Mucosa of rectum (tissue), 2 donors: ENCODE data around the gene RAP2B.

ENCODE experiments used
- H3K27ac ChIP-seq, 2 donors: one replicate each; pipeline ENCODE4 v1.7.0; 2013; ENCODE audit warnings: inconsistent platforms in 2 of 2, low read depth in 2 of 2, low read length in 2 of 2
- H3K27me3 ChIP-seq, 2 donors: one replicate each; pipeline ENCODE4 v1.7.0; 2013; ENCODE audit warnings: low read length in 2 of 2; ENCODE audit not compliant: control insufficient read depth in 2 of 2, insufficient read depth in 2 of 2
- H3K36me3 ChIP-seq, 2 donors: one replicate each; pipeline ENCODE4 v1.7.0; 2013; ENCODE audit warnings: low read length in 2 of 2; ENCODE audit not compliant: control insufficient read depth in 2 of 2, insufficient read depth in 2 of 2
- H3K4me1 ChIP-seq, 2 donors: one replicate each; pipeline ENCODE4 v1.7.0; 2013; ENCODE audit warnings: low read length in 2 of 2, mild to moderate bottlenecking in 1 of 2; ENCODE audit not compliant: control insufficient read depth in 2 of 2, insufficient read depth in 2 of 2
- H3K4me3 ChIP-seq, 2 donors: one replicate each; pipeline ENCODE4 v1.7.0; 2013; ENCODE audit warnings: low read length in 2 of 2
- H3K9ac ChIP-seq, 2 donors: one replicate each; pipeline ENCODE4 v1.7.0; 2013; ENCODE audit warnings: low read length in 2 of 2, low read depth in 1 of 2, mild to moderate bottlenecking in 1 of 2
- H3K9me3 ChIP-seq, 2 donors: one replicate each; pipeline ENCODE4 v1.7.0; 2013; ENCODE audit warnings: low read length in 2 of 2; ENCODE audit not compliant: control insufficient read depth in 2 of 2
- donor health status: healthy.
- donor health status: Normal muscosa, but diverticular disease.

The RAP2B gene

DNA sequence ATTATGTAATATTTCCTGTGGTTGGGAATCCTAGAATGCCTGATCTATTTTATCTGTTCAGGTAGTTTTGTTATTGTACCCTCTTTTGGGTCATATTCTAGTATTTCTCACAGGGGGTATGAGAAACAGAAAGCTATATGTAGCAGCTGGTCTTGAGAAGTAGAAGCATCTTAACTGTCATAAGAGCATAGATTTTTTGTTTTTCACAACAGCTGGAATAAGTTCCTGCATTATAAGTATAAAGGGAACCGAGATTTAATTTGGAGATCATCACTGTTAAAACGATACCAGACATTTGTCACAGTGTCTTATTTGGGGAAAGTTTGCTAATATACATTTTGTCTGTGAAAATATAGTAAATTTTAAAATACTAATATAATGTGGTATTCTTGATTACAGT lies 4.8 kb downstream of the RAP2B start:
- H3K27me3 ChIP-seq: no peaks in the 10 kb centered on the region
- no peak overlapping the region for H3K27ac ChIP-seq
- no peaks in the 10 kb centered on the region for H3K9me3 ChIP-seq
- H3K36me3 ChIP-seq: peaks cover 0 to 2% of the 10 kb centered on the region in 2 donors
- no peak overlapping the region for H3K4me3 ChIP-seq
- H3K9ac ChIP-seq: no peak overlapping the region
- peaks cover 2 to 14% of the 10 kb centered on the region in 2 donors for H3K4me1 ChIP-seq

GRCh38 chr3:153169793-153170383 lies 7.9 kb downstream of the RAP2B start:
- Histone ChIP-seq H3K27me3 (no peaks in the 10 kb centered on the region), H3K4me1 (peaks cover 0 to 5% of the 10 kb centered on the region in 2 donors), H3K4me3 (no peak overlapping the region), H3K9me3 (no peaks in the 10 kb centered on the region), H3K9ac (no peak overlapping the region), H3K27ac (no peak overlapping the region), H3K36me3 (peaks cover 0 to 2% of the 10 kb centered on the region in 2 donors)

DNA sequence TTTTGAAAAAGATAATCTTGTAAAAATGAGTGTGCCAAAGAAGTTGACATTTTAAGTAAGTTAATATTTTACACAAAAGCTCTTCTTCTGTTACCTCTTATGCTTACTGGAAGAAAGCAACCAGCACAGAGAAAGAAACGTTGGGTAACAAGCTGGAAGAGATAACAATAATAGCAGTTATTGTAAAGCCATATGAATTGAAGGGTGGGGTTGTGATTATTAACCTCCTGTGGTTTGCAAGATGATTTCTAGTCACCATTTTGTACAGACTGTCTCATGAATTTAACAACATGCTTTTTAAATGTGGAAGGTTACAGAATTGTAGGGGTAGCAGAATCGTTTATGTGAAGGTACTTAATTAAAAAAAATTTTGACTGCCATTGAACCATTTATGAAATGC lies 9.2 kb downstream of the RAP2B start:
- H3K27me3 ChIP-seq: no peaks in the 10 kb centered on the region
- no peak overlapping the region for H3K4me3 ChIP-seq
- H3K9me3 ChIP-seq: no peaks in the 10 kb centered on the region
- H3K27ac ChIP-seq: no peak overlapping the region
- peaks cover 0 to 2% of the 10 kb centered on the region in 2 donors for H3K4me1 ChIP-seq
- H3K36me3 ChIP-seq: peaks cover 0 to 2% of the 10 kb centered on the region in 2 donors
- H3K9ac ChIP-seq: no peak overlapping the region

DNA sequence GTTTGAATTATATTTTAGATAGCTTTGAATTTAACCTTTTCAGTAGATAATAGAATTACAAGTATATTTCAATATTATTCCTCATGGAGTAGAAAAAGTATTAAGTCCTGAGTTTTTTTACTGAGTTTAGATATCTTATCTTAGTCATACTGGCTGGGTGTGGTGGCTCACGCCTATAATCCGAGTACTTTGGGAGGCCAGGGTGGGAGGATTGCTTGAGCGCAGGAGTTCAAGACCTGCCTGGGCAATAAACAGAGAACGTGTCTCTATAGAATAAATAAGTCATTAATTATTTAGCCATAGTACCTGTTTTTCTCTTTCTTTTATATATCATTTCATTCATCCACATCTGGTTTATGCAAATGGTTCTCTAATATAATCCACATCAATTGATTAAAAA lies 9.9 kb downstream of the RAP2B start:
- Histone ChIP-seq H3K9ac (no peak overlapping the region), H3K36me3 (peaks cover 0 to 2% of the 10 kb centered on the region in 2 donors), H3K27ac (no peak overlapping the region), H3K9me3 (no peaks in the 10 kb centered on the region), H3K4me3 (no peak overlapping the region), H3K4me1 (no peaks in the 10 kb centered on the region), H3K27me3 (no peaks in the 10 kb centered on the region)

DNA sequence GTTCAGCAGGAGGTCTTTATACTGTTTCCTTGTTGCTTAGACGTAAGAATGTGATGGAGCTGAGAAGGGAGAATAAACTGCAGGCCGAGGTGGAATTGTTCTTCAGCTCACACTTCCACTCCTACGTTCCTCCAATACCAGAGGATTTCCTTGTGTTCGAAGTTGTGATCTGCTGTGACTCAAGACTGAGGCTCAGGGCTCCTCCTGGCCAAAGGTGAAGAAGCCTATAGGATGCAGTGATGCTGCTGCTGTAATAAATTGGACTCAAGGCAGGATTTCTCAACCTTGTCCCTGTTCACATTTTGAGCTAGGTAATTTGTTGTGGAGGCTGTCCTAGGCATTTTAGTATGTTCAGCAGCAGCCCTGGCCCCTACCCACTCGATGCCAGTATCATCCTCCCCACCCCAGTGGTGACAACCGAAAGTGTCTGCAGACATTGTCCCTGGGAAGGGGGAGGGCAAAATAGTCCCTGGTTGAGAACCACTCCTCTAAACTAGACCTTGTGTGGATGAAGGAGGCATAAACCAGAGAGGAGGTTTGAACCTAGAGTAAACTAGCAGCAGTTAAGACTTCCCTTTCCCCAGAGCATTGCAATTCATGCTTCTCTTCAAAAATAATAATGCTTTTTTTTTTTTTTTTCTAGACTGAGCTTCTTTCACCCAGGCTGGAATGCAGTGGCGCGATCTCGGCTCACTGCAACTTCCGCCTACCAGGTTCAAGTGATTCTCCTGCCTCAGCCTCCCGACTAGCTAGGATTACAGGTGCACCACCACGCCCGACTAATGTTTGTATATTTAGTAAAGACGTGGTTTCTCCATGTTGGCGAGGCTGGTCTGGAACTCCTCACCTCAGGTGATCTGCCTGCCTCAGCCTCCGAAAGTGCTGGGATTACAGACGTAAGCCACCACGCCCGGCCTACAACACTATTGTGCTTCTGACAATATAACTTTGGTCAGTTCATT lies 11.1 kb downstream of the RAP2B start:
- Histone ChIP-seq H3K4me3 (no peak overlapping the region), H3K4me1 (no peaks in the 10 kb centered on the region), H3K36me3 (no peaks in the 10 kb centered on the region), H3K27me3 (no peaks in the 10 kb centered on the region), H3K9me3 (no peaks in the 10 kb centered on the region), H3K9ac (no peak overlapping the region), H3K27ac (no peak overlapping the region)

DNA sequence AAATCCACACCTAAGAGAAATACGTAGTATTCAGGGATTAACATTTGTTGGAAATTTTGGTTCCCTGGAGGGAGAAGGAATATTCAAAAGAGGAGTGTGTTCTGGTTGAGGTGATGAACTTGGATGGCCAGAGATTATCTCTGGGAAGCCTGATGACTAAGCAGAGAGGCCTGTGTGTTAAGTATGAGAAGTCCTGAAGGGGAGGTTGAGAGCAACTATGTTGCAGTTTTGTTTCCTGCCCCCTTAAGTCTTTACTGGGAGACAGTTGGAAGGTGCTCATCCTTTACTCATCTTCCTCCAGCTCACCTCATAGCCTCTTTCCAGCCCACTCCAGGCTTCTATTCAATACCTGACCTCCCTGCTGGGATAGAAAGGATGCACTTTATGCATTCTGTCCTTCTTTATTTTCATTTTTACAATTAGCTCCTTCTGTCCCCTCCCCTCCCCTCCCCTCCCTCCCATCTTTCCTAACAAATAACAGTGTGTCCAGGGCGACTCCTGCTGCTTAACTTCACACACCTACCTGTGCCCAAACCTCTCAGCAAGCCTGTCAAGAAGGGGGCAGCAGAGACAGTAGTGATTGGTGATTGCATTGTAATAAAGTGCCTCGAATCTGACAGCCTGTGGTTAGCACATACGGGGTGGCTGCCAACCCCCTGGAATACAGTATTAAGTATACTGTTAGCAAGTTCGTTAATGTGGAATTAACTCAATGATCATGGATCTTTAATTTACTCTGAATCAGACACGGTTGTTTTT lies 11.9 kb downstream of the RAP2B start:
- Histone ChIP-seq H3K27ac (no peak overlapping the region), H3K9me3 (no peaks in the 10 kb centered on the region), H3K9ac (no peak overlapping the region), H3K4me3 (no peak overlapping the region), H3K27me3 (no peaks in the 10 kb centered on the region), H3K36me3 (no peaks in the 10 kb centered on the region), H3K4me1 (no peaks in the 10 kb centered on the region)

DNA sequence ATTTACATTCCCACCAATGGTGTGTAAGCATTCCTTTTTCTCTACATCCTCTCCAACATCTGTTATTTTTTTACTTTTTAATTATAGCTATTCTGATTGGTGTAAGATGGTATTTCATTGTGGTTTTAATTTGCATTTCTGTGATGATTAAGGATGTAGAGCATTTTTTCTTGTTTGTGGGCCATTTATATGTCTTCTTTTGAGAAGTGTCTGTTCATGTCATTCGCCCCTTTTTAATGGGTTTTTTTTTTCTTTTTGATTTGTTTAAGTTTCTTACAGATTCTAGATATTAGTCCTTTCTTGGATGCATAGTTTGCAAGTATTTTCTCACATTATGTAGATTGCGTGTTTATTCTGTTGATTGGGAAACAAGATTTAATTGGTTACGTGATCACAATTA lies 14.2 kb downstream of the RAP2B start:
- Histone ChIP-seq H3K4me3 (no peak overlapping the region), H3K4me1 (no peaks in the 10 kb centered on the region), H3K27me3 (no peaks in the 10 kb centered on the region), H3K9ac (no peak overlapping the region), H3K9me3 (no peaks in the 10 kb centered on the region), H3K36me3 (no peaks in the 10 kb centered on the region), H3K27ac (no peak overlapping the region)

DNA sequence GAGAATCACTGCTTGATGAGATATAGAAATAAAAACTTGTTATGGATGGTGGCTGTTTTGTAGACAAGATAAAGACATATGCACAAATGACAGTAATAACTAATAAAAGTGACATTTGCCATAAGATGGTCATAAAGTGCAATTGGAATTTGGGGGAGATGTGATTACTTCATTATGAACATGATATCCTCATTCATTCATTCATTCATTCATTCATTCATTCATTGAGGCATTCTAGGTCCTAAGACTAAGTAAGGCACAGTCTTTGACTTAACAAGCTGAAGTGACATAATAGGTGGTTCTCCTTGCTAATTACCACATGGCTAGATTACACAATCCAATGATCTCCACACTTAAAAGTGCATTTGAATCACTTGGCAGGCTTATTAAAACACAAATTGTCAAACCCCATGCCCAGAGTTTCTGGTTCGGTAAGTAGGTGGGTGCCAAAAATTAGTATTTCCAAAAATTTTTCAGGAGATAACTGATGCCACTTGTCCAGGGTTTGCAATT lies 18.9 kb downstream of the RAP2B start:
- Histone ChIP-seq H3K27me3 (no peaks in the 10 kb centered on the region), H3K9me3 (no peaks in the 10 kb centered on the region), H3K4me1 (no peaks in the 10 kb centered on the region)

DNA sequence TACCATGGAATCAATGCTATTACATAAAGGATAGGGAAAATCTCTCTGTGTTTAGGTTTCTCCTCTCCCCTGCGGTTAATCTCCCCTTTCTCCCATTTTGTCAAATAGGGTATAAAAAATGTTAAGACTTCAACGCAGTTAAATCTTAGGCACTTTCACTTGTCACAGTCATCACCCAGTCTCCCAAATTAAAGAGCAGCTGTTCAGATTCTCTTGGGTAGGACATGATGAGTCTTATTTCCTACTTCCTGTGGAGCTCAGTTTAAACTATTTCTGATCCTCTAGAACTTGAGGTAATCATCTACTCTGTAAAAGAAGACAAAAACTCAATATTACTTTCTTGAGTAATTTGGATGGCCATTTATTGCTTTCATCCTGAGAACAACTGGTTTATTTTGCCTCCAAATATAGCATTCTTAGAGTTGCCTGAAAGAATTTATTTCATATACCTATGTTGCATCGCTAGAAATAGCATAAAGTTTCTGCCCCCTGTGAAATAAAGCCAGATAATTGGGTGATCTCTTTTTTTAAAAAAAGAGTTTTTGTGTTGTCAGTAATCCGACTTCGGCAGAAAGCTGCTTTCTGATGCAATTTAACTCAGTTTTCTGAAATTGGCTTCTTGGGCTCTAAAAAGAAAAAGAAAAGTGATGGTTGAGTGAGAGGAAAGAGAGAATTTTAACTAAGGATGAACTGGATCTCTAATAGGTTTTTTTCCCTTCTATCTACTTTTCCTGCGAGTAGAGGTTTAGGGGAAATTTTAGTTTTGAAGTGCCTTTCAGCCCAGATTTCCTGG lies 20.7 kb downstream of the RAP2B start:
- H3K4me3 ChIP-seq: no peak overlapping the region
- no peak overlapping the region for H3K9ac ChIP-seq
- H3K9me3 ChIP-seq: no peaks in the 10 kb centered on the region
- no peaks in the 10 kb centered on the region for H3K4me1 ChIP-seq
- no peaks in the 10 kb centered on the region for H3K27me3 ChIP-seq
- no peaks in the 10 kb centered on the region for H3K36me3 ChIP-seq
- no peak overlapping the region for H3K27ac ChIP-seq

More for the DNA sequence above, 18.9 kb downstream of the RAP2B start:
- H3K4me3 ChIP-seq: no peak overlapping the region
- H3K36me3 ChIP-seq: no peaks in the 10 kb centered on the region
- no peak overlapping the region for H3K9ac ChIP-seq
- H3K27ac ChIP-seq: no peak overlapping the region
